Measurements from ENCODE around the gene LSG1. TPM values are rescaled to one million over a fixed set of nuclear protein-coding genes. Genes with fewer than 3 reads are reported as not detected.

The LSG1 gene
- total and polyA plus RNA-seq, 10 of the 15 experiments (the other 5 are each of a cell fraction or from before 2014, with no cell fraction given): 14.3 to 75.6 (median 54.4) TPM

DNA sequence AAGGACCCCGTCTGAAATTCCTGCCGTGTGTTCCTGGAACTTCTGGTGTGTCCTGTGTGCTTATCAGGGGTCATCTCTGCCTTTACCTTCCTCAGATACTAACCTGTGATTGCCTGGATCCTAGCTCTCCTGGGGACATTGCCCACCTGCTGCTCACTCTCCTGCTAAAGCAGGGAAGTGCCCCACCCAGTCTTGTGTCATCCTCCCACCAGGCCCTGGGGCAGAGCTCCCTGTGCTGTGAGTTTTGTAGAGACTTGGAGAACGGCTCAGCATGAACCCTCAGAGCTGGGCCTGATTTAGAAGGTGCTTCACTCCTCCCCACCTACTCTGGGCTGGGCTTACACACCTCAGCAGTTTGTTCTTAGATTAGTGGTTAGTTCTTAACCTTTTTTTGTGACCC is 34.9 kb downstream of the LSG1 start (continued):
- TF ChIP-seq RB1 (IDR thresholded peaks at IDR 0.05; ENCODE audit: borderline replicate concordance): no peak
- TF ChIP-seq, protein P1, sequence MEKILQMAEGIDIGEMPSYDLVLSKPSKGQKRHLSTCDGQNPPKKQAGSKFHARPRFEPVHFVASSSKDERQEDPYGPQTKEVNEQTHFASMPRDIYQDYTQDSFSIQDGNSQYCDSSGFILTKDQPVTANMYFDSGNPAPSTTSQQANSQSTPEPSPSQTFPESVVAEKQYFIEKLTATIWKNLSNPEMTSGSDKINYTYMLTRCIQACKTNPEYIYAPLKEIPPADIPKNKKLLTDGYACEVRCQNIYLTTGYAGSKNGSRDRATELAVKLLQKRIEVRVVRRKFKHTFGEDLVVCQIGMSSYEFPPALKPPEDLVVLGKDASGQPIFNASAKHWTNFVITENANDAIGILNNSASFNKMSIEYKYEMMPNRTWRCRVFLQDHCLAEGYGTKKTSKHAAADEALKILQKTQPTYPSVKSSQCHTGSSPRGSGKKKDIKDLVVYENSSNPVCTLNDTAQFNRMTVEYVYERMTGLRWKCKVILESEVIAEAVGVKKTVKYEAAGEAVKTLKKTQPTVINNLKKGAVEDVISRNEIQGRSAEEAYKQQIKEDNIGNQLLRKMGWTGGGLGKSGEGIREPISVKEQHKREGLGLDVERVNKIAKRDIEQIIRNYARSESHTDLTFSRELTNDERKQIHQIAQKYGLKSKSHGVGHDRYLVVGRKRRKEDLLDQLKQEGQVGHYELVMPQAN (conservative IDR thresholded peaks at IDR 0.05): no peak
- no peak for TF ChIP-seq TBL1XR1 (IDR thresholded peaks at IDR 0.05; ENCODE audit: low read depth, low read length)
- no peak for TF ChIP-seq POLR2A (IDR thresholded peaks at IDR 0.05; ENCODE audit: low read depth, low read length)
- no peak for TF ChIP-seq MYC (IDR thresholded peaks at IDR 0.05; ENCODE audit: insufficient read depth, insufficient read length, insufficient replicate concordance, low read length, severe bottlenecking)
- TF ChIP-seq, protein P2, sequence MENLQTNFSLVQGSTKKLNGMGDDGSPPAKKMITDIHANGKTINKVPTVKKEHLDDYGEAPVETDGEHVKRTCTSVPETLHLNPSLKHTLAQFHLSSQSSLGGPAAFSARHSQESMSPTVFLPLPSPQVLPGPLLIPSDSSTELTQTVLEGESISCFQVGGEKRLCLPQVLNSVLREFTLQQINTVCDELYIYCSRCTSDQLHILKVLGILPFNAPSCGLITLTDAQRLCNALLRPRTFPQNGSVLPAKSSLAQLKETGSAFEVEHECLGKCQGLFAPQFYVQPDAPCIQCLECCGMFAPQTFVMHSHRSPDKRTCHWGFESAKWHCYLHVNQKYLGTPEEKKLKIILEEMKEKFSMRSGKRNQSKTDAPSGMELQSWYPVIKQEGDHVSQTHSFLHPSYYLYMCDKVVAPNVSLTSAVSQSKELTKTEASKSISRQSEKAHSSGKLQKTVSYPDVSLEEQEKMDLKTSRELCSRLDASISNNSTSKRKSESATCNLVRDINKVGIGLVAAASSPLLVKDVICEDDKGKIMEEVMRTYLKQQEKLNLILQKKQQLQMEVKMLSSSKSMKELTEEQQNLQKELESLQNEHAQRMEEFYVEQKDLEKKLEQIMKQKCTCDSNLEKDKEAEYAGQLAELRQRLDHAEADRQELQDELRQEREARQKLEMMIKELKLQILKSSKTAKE (IDR thresholded peaks at IDR 0.05; ENCODE audit: low read depth, poor library complexity, severe bottlenecking): no peak
- TF ChIP-seq SPI1 (IDR thresholded peaks at IDR 0.05; ENCODE audit: borderline replicate concordance, insufficient read depth, low read depth, low read length): no peak
- TF ChIP-seq, protein P3, sequence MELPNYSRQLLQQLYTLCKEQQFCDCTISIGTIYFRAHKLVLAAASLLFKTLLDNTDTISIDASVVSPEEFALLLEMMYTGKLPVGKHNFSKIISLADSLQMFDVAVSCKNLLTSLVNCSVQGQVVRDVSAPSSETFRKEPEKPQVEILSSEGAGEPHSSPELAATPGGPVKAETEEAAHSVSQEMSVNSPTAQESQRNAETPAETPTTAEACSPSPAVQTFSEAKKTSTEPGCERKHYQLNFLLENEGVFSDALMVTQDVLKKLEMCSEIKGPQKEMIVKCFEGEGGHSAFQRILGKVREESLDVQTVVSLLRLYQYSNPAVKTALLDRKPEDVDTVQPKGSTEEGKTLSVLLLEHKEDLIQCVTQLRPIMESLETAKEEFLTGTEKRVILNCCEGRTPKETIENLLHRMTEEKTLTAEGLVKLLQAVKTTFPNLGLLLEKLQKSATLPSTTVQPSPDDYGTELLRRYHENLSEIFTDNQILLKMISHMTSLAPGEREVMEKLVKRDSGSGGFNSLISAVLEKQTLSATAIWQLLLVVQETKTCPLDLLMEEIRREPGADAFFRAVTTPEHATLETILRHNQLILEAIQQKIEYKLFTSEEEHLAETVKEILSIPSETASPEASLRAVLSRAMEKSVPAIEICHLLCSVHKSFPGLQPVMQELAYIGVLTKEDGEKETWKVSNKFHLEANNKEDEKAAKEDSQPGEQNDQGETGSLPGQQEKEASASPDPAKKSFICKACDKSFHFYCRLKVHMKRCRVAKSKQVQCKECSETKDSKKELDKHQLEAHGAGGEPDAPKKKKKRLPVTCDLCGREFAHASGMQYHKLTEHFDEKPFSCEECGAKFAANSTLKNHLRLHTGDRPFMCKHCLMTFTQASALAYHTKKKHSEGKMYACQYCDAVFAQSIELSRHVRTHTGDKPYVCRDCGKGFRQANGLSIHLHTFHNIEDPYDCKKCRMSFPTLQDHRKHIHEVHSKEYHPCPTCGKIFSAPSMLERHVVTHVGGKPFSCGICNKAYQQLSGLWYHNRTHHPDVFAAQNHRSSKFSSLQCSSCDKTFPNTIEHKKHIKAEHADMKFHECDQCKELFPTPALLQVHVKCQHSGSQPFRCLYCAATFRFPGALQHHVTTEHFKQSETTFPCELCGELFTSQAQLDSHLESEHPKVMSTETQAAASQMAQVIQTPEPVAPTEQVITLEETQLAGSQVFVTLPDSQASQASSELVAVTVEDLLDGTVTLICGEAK (IDR thresholded peaks at IDR 0.05; ENCODE audit: borderline replicate concordance): no peak
